Stimulated activated CD4-positive, alpha-beta T cell treated with anti-CD3 and anti-CD28 coated beads, Interleukin-12 subunit alpha, Interleukin-12 subunit beta, amount 100 ng/mL, for 4 hours (primary cell): Measurements from ENCODE around the gene DESI1.

Source experiments
- DNase-seq: peaks from one replicate; pipeline ENCODE4 v3.0.0-alpha.2; 2020

The DESI1 gene

GRCh38 chr22:41555325-41555982 is 65.4 kb downstream of the DESI1 start:
- no peak for DNase-seq

DNA sequence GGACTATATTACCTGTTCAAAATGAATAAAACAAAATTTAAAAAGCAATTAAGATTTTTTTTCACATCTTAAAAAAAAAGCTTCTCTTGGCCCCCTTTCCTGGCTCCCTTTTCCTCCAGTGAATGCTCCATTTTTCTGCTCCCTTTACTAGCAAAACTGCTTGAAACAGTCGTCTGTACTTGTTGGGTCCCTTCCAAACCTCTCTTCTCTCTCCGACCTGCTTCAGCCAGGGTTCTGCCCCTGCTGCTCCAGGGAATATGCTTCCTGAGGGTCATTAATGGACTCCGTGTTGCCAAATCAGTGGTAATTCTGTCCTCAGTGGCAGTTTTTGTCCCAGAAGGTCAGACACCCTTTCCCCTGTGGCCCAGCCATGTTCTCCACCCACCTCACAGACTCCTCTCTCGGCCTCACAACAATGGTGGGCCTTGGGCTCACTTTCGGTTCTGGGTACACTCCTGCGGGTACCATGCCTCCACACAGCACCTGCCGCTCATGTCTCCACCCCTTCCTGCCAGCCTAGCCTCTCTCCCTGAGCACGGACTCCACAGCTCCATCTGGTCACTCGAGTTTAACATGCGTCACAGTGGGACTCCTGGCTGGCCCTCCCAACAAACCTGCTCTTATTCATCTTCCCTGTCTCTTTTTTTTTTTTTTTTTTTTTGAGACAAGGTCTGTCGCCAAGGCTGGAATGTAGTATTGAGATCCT is 68.8 kb downstream of the DESI1 start:
- no peak for DNase-seq

- no peak for DNase-seq
These were observed 69.8 kb downstream of the DESI1 start for GRCh38 chr22:41550952-41551491.

DNA sequence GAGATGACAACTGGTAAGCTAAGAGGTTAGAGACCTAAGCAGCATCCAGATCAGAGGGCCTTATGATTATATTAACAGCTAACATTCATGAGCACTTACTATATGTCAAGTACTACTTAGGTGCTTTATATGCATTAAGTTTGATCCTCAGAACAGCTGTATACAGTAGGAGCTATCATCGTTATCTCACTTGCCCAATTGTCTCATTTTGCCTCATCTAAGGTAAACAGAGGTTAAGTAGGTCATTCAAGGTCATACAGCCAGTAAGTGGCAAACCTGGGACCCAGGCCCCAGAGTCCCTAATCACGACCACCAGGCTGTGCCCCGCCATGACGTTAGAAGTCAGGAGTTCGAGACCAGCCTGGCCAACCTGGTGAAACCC is 72.0 kb downstream of the DESI1 start:
- DNase-seq = no peak
